NCI-H1930 (cell line): ENCODE measurements around the gene MUC13.

Source experiments
- DNase-seq, 2 experiments: peaks; one replicate each; lab custom pipeline; 2025; lab: John Stamatoyannopoulos, UW

Gene MUC13

GRCh38 chr3:124950026-124950425, 15.5 kb upstream of the MUC13 start:
- DNase-seq: no peak

GRCh38 chr3:124942613-124943012, 8.1 kb upstream of the MUC13 start:
- DNase-seq: no peak

GRCh38 chr3:124941771-124942170, 7.2 kb upstream of the MUC13 start:
- no peak for DNase-seq

GRCh38 chr3:124939661-124940060, 5.1 kb upstream of the MUC13 start:
- DNase-seq: no peak

- no peak for DNase-seq
Observed at GRCh38 chr3:124938896-124939295, 4.3 kb upstream of the MUC13 start.

DNA sequence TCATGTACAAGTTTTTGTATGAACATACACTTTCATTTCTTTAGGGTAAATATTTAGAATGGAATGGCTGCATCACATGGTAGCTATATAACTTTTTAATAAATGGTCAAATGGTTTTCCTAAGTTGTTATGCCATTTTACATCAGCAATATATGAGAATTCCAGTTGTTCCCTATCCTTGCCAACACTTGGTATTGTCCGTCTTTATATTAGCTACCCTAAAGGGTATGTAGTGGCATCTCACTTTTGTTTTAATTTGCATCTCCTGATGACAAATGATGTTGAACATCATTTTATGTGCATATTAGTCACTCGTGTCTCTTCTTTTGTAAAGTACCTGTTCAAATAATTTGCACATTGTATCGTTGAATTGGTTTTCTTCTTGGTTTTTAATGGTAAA, 2.5 kb upstream of the MUC13 start:
- DNase-seq: no peak

GRCh38 chr3:124935794-124936542, 1.4 kb upstream of the MUC13 start:
- DNase-seq: no peak

DNA sequence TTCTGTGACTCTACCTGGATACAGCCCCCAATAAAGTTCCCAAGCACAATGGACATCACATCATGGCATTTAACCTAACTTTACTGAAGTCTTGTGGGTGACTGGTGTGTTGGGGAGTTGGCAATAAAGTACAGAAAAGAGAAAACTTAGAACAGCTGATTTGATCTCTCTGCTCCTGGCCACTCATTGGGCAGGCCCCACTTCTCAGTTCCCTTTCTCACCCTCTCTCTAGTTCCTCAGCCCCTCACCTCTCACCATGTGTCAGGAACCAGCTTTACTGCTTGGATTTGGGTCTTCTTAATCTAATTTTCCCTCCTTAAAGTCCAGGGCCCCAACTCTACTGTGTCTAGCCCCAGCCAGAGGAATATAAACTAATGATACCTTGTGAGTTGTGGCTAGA, 713 bp upstream of the MUC13 start:
- no peak for DNase-seq

GRCh38 chr3:124928333-124929202, 6.0 kb downstream of the MUC13 start:
- peak; percentile 17 to 21 for DNase-seq

DNA sequence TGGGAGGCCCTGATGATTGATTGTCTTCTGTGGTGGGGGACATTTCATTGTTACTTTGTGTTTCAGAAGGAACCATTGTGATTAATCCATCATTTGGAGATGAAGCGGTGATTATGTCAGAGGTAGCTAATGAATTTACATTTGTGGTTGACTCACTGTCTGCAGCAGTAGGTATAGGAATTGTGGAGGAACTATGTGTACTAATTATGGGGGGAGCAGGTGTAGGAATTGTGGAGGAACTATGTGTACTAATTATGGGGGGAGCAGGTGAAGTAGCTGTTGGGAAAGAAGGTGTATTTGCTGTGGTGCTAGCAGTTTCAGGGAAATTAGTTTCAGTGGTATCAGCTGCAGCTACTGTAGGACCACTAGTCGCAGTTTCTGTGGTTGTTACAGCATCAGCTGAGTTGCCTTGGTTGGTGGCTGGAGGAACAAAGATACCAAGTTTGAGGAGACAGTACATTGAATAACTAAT, 6.9 kb downstream of the MUC13 start:
- no peak for DNase-seq

- no peak for DNase-seq
Observed at GRCh38 chr3:124926426-124927101, 8.0 kb downstream of the MUC13 start.

DNA sequence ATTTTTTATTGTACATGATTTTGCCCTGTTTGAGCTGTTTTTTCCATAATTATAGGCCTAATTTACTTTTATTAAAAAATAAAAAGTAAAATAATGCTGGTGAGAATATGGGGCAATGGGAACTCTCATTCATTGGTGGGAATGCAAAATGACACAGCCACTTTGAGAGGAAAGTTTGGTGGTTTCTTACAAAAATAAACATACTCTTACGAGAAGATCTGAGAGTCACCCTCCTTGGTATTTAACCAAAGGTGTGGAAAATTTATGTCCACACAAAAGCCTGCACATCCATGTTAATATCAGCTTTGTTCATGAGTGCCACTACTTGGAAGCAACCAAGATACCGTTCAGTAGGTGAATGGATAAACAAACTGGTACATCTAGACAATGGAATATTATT, 9.8 kb downstream of the MUC13 start:
- no peak for DNase-seq

DNA sequence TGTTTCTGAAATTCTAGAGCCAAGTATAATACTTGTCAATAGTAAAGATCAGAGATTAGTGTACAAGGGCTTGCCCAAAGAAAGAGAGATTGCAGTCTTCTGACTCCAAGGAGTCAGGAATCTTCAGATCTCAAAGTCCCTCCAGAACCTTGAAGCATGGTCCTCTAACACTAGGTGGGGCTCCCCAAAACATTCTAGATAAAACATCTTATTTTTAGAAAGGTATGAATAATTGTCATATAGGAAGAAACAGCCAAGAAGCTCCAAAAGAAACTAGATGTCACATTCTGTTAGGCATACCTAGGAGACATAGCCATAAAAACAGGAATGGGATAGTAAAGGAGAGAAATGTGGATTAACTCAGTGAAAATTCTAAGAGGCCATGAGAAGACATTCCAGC, 10.7 kb downstream of the MUC13 start:
- DNase-seq: no peak

- no peak for DNase-seq
Observed at GRCh38 chr3:124920718-124921117, 13.8 kb downstream of the MUC13 start.

DNA sequence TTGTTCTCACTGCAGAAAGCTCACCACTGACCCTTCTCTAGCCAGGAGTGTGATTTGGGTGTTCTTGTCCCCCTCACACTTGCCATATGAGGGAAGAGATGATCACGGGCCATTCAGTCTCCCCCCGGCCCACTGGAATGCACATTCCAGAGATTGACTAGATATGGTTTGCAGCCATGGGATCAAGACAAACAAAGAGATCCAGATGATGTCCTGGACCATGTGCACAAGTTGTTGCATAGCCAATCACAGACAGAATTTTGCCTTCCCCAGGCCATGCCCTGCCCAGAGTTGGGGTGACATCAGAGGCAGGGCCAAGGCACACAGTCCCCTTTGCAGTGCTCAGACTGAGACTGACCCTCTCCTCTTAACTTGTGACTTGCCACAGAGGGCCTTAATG, 14.8 kb downstream of the MUC13 start:
- DNase-seq: no peak

DNA sequence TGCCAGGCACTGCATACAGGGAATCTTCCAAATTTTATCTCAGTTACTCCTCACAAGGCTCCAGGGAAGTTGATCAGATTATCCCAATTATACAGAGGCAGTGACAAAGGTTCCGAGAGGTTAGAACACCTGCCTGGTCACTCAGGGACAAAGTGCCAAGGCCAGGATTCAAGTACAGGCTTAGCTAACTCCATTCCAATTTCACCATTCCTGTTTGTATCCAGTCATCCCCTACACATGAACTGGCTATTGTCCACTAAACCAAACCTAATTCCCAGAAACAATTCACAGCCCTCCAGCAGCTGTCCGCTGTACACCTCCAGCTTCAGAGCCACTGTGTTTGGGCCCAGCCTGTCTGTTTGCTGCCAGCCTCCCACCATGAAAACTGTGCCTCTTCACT, 16.0 kb downstream of the MUC13 start:
- DNase-seq: no peak

GRCh38 chr3:124916837-124917409, 17.6 kb downstream of the MUC13 start:
- no peak for DNase-seq

DNA sequence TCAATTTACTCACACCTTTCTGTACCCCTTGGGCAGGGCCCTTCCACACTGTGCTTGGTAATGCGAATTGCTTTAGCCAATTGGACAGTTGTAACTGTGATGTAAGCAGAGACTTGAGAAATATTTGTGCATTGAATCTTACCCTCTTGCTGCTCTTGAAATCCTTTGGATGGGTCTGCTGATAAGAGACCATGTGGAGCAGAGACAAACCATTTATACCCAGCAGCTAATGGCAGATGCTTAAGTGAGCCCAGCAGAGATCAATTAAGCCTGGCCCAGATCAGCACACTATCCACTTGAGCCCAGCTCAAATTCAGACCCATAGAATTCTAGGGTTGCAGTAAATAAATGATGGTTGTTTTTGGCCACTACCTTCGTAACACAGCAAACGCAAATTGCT, 19.3 kb downstream of the MUC13 start:
- no peak for DNase-seq

GRCh38 chr3:124907957-124908356, 26.6 kb downstream of the MUC13 start:
- no peak for DNase-seq

DNA sequence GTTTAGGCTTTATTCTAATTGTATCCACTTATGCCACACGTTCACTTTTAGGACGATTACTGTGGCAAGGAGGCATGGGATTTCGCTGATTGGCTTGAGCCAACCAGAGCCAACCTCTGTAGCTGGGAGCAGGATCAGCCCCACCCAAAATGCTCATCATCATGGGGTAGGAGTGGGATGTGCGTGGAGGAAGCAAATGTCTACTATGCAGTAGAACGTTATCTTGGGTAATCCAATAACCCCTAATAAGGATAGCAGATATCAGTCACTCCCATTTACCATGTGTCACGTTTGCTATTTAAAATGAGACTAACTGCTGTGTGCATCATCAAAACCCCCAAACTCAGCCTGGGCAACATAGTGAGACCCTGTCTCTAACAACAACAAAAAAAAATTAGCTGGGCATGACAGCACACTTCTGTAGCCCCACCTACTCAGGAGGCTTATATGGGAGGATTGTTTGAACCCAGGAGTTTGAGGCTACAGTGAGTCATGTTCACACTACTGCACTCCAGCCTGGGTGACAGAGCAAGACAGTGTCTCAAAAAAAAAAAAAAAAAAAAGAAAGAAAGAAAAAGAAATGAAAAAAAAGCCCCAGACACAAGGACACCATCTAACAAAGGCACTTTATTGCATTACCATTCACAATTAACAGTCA, 29.6 kb downstream of the MUC13 start:
- DNase-seq: no peak

DNA sequence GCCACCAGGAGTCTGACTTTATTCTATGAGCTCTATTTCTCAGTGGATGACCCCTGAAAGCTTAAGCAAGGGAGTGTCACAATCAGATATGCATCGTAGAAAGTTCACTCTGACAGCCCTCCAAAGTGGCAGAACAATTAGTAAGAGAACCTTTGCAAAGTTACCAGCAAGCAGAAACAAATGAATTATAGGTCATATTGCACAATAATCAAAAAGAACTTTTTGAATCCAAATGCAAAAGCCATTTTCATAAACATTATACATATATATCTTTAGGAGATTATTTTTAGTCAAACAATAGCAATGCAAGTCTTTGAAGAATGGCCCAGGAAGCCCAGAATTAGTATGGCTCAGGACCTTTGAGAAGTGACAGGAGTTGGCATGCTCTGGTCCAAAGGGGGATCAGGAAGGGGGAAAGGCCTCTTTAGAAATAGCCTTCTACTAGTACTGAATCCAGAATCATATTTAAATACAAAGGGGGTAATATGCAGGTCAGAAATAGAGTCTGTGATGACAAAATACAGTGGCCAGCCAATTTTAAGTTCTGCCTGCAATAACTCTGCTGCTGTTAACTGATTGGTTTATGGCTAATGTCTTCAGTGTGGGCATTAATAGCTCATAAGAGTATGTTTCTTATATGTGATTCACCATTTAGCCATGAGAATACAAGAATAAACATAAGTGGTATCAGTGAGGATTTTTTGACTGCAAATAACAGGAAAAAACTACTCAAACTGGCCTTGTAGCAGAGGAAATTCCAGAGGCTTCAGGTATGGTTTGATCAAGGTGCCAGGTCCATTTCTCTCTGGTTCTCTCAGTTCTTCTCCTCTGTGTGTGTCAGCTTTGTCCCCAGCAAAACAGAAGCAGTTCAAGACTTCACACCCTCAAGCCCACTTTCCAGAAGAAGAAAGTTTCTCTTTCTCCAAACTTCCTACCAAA, 30.4 kb downstream of the MUC13 start:
- no peak for DNase-seq
